SJSA1 (cell line): ENCODE results near the gene SLIT3. TPM values are rescaled to one million over a fixed set of nuclear protein-coding genes. Genes with fewer than 3 reads are reported as not detected.

Experiments used
- DNase-seq, 2 experiments: peaks; one replicate each; pipeline ENCODE4 v3.0.0-alpha.2; 2015 to 2020; ENCODE audit warnings: low spot score in 2 of 2, low read depth in 1 of 2
- H3K27ac ChIP-seq: fragments of 250-450 bp; sonication (Bioruptor Pico); 2 replicates; pipeline ENCODE4 v1.5.1; 2020; ENCODE audit warnings: mild to moderate bottlenecking, moderate library complexity
- H3K27me3 ChIP-seq: fragments of 250-450 bp; sonication (Bioruptor Pico); replicated peaks from 2 replicates; pipeline ENCODE4 v1.5.1; 2020; ENCODE audit warnings: mild to moderate bottlenecking, moderate library complexity
- H3K36me3 ChIP-seq: fragments of 250-450 bp; sonication (Bioruptor Pico); 2 replicates; pipeline ENCODE4 v1.5.1; 2020; ENCODE audit warnings: mild to moderate bottlenecking
- H3K4me1 ChIP-seq: fragments of 250-450 bp; sonication (Bioruptor Pico); replicated peaks from 2 replicates; pipeline ENCODE4 v1.6.1; 2021; ENCODE audit warnings: mild to moderate bottlenecking
- H3K4me3 ChIP-seq: fragments of 250-450 bp; sonication (Bioruptor Pico); 2 replicates; pipeline ENCODE4 v1.5.1; 2020; ENCODE audit warnings: mild to moderate bottlenecking
- H3K9me3 ChIP-seq: fragments of 250-450 bp; sonication (Bioruptor Pico); replicated peaks from 2 replicates; pipeline ENCODE4 v1.5.1; 2020; ENCODE audit warnings: mild to moderate bottlenecking
- total RNA-seq: library from RNA; depleted of rRNA; stranded (reverse); fragments of >200 nt; shearing (Covaris generic); gene quantifications from 2 replicates; pipeline ENCODE4 v1.2.3, GENCODE V29; 2014

The SLIT3 gene
- total RNA-seq, 1 experiment from 2014 or later: 19.0 TPM

DNA sequence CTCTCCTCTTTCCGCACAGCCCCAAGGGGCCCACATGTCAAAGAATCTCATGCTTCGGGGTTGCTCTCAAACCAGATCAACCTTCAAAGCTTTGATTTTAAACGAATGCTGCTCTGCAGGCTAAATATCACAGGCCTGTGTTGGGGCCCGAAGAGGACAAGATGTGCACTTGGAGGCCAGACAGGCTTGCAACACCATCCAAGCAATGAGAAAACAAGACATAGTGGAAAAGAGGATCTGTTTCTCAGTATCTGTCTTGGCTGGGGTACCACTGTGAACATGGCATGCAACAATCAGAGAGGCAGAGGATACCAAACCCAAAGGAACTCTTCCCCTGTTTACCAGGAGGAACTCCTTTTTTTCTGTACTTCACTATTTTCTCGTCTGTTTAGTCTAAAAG lies 321.8 kb downstream of the SLIT3 start:
- Histone ChIP-seq H3K36me3 (no peaks in the 10 kb centered on the region), H3K4me3 (no peak overlapping the region), H3K4me1 (peaks cover 54% of the 10 kb centered on the region), H3K27ac (no peak overlapping the region), H3K27me3 (no peaks in the 10 kb centered on the region), H3K9me3 (no peaks in the 10 kb centered on the region)
- DNase-seq: no peak

DNA sequence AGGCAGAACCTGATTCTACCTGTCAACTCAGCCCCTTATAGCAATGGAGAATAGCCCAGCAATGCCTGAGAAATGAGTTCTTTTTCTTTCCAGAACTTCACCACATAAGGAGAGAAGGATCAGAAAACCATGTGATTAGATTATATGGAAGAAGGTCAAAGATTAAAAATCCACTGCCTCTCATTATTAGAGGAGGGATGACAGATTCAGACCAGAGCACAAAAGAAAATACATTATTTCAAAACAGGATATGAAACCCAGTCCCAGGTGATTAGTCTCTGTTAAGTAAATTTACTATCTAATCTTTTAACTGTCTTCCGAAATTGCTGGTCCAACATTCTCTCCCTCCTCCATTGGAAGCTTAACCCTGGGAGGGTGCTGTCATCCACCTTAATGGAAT lies 322.4 kb downstream of the SLIT3 start:
- Histone ChIP-seq H3K4me3 (no peak overlapping the region), H3K27ac (peak overlapping the region; percentile 83), H3K4me1 (peaks cover 60% of the 10 kb centered on the region), H3K27me3 (no peaks in the 10 kb centered on the region), H3K36me3 (no peaks in the 10 kb centered on the region), H3K9me3 (no peaks in the 10 kb centered on the region)
- DNase-seq: no peak

- peak; percentile 89 to 92 for DNase-seq
- Histone ChIP-seq H3K27ac (peak overlapping the region; percentile 83), H3K4me1 (peaks cover 64% of the 10 kb centered on the region), H3K27me3 (no peaks in the 10 kb centered on the region), H3K36me3 (no peaks in the 10 kb centered on the region), H3K4me3 (no peak overlapping the region), H3K9me3 (no peaks in the 10 kb centered on the region)
Observed at GRCh38 chr5:168978015-168978414, 322.9 kb downstream of the SLIT3 start.

- DNase-seq: peak in 1 of 2 experiments; percentile 82
- peak overlapping the region; percentile 91 for H3K27ac ChIP-seq
- H3K27me3 ChIP-seq: no peaks in the 10 kb centered on the region
- no peaks in the 10 kb centered on the region for H3K9me3 ChIP-seq
- peaks cover 68% of the 10 kb centered on the region for H3K4me1 ChIP-seq
- no peaks in the 10 kb centered on the region for H3K36me3 ChIP-seq
- H3K4me3 ChIP-seq: no peak overlapping the region
Observed at GRCh38 chr5:168976311-168976970, 324.5 kb downstream of the SLIT3 start.

GRCh38 chr5:168975331-168975730 lies 325.6 kb downstream of the SLIT3 start:
- no peaks in the 10 kb centered on the region for H3K36me3 ChIP-seq
- H3K4me1 ChIP-seq: peaks cover 68% of the 10 kb centered on the region
- H3K4me3 ChIP-seq: no peak overlapping the region
- H3K9me3 ChIP-seq: no peaks in the 10 kb centered on the region
- DNase-seq: no peak
- peak overlapping the region; percentile 91 for H3K27ac ChIP-seq
- H3K27me3 ChIP-seq: no peaks in the 10 kb centered on the region

DNA sequence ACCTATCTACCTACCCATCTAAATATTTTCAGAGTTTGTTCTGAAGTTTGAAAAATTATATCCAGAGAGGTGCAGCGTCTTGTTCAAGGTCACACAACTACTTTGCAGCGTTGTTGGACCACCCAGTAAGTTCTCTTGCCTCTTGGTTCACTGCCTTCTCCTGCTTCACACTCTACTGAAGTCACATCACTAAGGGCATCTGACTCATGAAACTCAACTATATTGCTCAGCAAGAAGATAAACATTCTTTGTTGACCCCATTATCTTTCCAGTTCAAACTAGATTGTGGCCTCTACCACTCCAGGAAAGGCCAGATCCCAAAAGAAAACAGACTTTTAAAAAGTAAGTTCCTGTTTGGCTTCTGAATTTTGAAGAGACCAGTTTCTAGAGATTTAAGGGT lies 326.9 kb downstream of the SLIT3 start:
- Histone ChIP-seq H3K27me3 (no peaks in the 10 kb centered on the region), H3K4me3 (no peak overlapping the region), H3K4me1 (peaks cover 62% of the 10 kb centered on the region), H3K9me3 (no peaks in the 10 kb centered on the region), H3K27ac (peak overlapping the region; percentile 91), H3K36me3 (no peaks in the 10 kb centered on the region)
- DNase-seq: peak; percentile 82 to 91

- Histone ChIP-seq H3K27me3 (no peaks in the 10 kb centered on the region), H3K36me3 (no peaks in the 10 kb centered on the region), H3K9me3 (no peaks in the 10 kb centered on the region), H3K4me1 (peaks cover 51% of the 10 kb centered on the region), H3K4me3 (no peak overlapping the region), H3K27ac (no peak overlapping the region)
- no peak for DNase-seq
Observed at GRCh38 chr5:168972731-168973130, 328.2 kb downstream of the SLIT3 start.

GRCh38 chr5:168971100-168971499 lies 329.8 kb downstream of the SLIT3 start:
- Histone ChIP-seq H3K9me3 (no peaks in the 10 kb centered on the region), H3K27ac (no peak overlapping the region), H3K27me3 (no peaks in the 10 kb centered on the region), H3K4me1 (peaks cover 34% of the 10 kb centered on the region), H3K36me3 (no peaks in the 10 kb centered on the region), H3K4me3 (no peak overlapping the region)
- DNase-seq: no peak

GRCh38 chr5:168969326-168969886 lies 331.5 kb downstream of the SLIT3 start:
- H3K27me3 ChIP-seq: no peaks in the 10 kb centered on the region
- H3K9me3 ChIP-seq: no peaks in the 10 kb centered on the region
- no peak for DNase-seq
- H3K4me1 ChIP-seq: peaks cover 17% of the 10 kb centered on the region
- no peak overlapping the region for H3K27ac ChIP-seq
- no peak overlapping the region for H3K4me3 ChIP-seq
- H3K36me3 ChIP-seq: no peaks in the 10 kb centered on the region

- Histone ChIP-seq H3K27me3 (no peaks in the 10 kb centered on the region), H3K36me3 (no peaks in the 10 kb centered on the region), H3K4me3 (no peak overlapping the region), H3K4me1 (peaks cover 5% of the 10 kb centered on the region), H3K9me3 (no peaks in the 10 kb centered on the region), H3K27ac (no peak overlapping the region)
- no peak for DNase-seq
Observed at GRCh38 chr5:168967882-168968620, 332.9 kb downstream of the SLIT3 start.

DNA sequence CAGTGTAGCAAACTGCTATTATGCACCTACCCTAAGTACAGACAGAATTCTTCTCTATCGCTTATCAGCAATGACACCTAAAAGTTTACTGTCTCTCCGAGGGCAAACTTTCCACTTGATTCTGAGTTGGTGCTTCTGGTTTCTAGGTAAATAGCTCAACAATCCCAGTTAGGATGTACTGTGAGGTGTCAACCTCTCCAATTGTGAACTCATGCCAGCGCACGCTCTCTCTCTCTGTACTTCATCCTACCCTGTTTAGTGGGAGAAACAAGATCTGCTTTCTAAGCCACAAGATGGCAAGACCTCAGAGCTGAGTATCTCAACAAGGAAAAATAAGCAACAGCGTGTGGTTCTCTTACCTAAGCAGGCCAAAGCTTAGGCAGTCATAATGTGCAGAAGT lies 335.3 kb downstream of the SLIT3 start:
- Histone ChIP-seq H3K4me3 (no peak overlapping the region), H3K36me3 (no peaks in the 10 kb centered on the region), H3K27me3 (no peaks in the 10 kb centered on the region), H3K4me1 (peaks cover 21% of the 10 kb centered on the region), H3K9me3 (no peaks in the 10 kb centered on the region), H3K27ac (no peak overlapping the region)
- DNase-seq: no peak

DNA sequence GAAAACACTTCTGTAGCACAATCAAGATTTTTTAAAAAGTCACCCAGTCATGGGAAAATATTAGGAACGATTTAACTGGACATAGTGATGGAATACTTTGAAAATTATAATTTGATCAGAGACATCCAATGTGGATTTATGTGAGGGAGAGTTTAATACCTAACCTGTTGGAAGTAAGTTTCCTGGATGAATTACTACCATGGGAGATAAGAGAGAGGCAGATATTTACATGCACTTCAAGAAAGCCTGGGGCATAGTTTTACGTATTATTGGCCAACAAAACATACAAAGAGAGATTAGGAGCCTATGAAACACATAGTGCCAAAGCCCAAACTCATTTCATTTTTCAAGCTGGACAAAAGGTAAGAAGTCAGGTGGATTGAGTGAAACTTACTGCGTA lies 336.8 kb downstream of the SLIT3 start:
- Histone ChIP-seq H3K27me3 (no peaks in the 10 kb centered on the region), H3K27ac (no peak overlapping the region), H3K4me3 (no peak overlapping the region), H3K36me3 (no peaks in the 10 kb centered on the region), H3K4me1 (peaks cover 27% of the 10 kb centered on the region), H3K9me3 (no peaks in the 10 kb centered on the region)
- no peak for DNase-seq

DNA sequence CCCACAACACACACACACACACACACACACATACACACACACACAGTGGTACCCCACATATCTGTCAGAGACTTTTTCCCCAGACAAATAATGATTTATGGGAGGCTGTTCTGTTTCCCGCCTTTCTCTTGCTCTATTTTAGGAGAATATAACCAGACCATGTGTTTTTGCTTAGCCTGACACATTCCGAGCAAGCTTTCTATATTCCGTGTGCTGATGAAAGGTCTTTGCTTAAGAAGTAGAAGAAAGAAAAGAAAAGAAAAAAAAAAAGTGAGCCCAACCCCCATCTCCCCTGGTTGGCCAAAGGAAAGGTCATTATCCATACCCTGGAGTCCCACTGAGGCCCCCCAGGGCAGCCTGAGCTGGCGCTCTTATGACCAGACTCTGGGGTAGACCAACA lies 338.6 kb downstream of the SLIT3 start:
- Histone ChIP-seq H3K4me1 (peaks cover 27% of the 10 kb centered on the region), H3K27me3 (no peaks in the 10 kb centered on the region), H3K4me3 (no peak overlapping the region), H3K36me3 (no peaks in the 10 kb centered on the region), H3K9me3 (no peaks in the 10 kb centered on the region), H3K27ac (peak overlapping the region; percentile 49)
- peak in 1 of 2 experiments; percentile 84 for DNase-seq

- Histone ChIP-seq H3K27me3 (no peaks in the 10 kb centered on the region), H3K9me3 (no peaks in the 10 kb centered on the region), H3K36me3 (no peaks in the 10 kb centered on the region), H3K27ac (peak overlapping the region; percentile 49), H3K4me3 (no peak overlapping the region), H3K4me1 (peaks cover 27% of the 10 kb centered on the region)
- no peak for DNase-seq
Observed at GRCh38 chr5:168961681-168962080, 339.3 kb downstream of the SLIT3 start.
